ENCODE results near the gene ACTG1.
"Not testable (repeated sequence)": the region's sequence is repeated elsewhere in the genome, so short reads cannot be mapped to it uniquely, and the experiment has no call there.

The ACTG1 gene

DNA sequence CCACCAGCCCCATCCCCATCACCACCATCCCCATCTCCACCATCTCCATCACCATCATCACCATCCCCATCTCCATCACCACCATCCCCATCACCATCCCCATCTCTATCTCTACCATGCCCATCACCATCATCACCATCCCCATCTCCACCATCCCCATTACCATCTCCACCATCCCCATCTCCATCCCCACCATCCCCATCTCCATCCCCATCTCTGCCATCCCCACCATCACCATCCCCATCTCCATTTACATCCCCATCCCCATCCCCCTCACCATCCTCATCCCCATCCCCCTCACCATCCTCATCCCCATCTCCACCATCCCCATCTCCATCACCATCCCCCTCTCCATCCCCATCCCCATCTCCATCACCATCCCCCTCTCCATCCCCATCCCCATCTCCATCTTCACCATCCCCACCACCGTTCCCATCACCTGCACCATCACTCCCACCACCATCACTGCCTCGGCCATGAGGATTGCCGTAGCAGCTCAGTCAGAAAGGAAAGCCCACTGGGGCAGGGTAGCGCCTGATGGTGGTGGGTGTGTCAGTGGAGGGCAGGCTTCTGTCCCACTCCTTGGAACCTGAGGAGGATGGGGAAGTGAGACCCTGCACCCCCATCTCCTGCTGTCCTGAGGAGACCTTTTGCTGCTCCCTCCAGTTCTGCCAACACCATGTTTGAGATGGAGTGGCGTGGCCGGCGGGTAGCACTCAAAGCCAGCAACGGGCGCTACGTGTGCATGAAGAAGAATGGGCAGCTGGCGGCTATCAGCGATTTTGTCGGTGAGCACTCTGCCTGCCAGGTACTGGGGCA is 23.1 kb upstream of the ACTG1 start:
- H3K4me3 ChIP-seq (ENCODE audit: low read depth, low read length), result no peak overlapping the region
- TF ChIP-seq, protein P1, sequence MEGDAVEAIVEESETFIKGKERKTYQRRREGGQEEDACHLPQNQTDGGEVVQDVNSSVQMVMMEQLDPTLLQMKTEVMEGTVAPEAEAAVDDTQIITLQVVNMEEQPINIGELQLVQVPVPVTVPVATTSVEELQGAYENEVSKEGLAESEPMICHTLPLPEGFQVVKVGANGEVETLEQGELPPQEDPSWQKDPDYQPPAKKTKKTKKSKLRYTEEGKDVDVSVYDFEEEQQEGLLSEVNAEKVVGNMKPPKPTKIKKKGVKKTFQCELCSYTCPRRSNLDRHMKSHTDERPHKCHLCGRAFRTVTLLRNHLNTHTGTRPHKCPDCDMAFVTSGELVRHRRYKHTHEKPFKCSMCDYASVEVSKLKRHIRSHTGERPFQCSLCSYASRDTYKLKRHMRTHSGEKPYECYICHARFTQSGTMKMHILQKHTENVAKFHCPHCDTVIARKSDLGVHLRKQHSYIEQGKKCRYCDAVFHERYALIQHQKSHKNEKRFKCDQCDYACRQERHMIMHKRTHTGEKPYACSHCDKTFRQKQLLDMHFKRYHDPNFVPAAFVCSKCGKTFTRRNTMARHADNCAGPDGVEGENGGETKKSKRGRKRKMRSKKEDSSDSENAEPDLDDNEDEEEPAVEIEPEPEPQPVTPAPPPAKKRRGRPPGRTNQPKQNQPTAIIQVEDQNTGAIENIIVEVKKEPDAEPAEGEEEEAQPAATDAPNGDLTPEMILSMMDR (IDR thresholded peaks at IDR 0.05; ENCODE audit: control insufficient read depth, extremely low read depth, insufficient read depth), result no peak
- DNase-seq (ENCODE audit: low read depth), result no peak

DNA sequence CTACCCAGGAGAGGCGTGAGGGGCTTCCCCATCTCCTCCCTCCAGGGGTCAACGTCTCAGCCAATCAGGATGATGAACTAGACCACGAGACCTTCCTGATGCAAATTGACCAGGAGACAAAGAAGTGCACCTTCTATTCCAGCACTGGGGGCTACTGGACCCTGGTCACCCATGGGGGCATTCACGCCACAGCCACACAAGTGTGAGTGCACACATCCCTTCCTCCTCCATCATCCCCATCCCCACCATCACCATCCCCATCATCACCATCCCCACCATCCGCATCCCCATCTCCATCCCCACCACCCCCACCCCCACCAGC is 22.4 kb upstream of the ACTG1 start:
- TF ChIP-seq, protein P1 (IDR thresholded peaks at IDR 0.05; ENCODE audit: control insufficient read depth, extremely low read depth, insufficient read depth), result no peak
- DNase-seq (ENCODE audit: low read depth), result no peak

DNA sequence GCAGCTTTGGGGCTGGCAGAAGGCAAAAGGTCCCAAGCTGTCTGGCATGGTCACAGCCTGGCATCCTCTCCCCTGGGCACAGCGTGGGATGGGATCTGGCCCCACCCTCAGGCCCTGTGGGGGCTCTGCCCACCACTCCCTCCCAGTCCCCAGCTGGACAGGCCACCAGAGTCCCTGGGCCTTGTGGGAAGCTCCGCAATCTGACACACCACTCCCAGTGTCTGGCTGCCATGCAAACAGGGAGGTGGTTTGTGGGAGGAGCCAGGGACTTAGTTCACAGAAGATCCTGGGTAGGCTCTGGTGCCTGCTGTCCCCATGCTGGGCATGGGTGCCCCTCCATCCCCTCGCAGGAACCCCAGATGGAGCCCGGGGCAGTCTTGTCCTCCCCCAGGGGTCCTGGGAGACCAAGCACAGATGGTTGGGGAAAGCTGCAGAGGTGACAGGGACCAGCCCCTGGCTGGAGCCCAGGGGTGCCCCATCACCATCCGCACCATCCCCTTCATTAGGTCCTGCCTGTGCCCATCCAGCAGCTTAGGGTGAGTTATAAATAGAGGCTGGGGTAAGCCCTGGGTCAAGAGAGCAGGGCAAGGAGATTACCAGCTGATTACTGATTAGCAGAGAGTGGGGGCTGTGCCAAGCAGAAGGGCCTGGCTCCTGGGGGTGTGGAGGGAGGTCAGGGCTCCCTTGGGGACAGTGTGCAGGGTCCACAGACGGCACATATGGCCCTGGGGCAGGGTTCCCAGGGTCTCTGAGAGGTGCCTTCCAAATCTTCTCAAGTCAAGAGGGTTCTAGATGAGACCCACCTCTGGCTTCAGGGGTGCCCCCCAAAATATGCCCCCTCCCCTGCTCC is 21.8 kb upstream of the ACTG1 start:
- DNase-seq (ENCODE audit: low read depth), result no peak
- H3K4me3 ChIP-seq (ENCODE audit: low read depth, low read length), result no peak overlapping the region
- TF ChIP-seq, protein P1 (IDR thresholded peaks at IDR 0.05; ENCODE audit: control insufficient read depth, extremely low read depth, insufficient read depth), result no peak

More for the DNA sequence above, 22.4 kb upstream of the ACTG1 start:
- H3K4me3 ChIP-seq (ENCODE audit: low read depth, low read length), result no peak overlapping the region

DNA sequence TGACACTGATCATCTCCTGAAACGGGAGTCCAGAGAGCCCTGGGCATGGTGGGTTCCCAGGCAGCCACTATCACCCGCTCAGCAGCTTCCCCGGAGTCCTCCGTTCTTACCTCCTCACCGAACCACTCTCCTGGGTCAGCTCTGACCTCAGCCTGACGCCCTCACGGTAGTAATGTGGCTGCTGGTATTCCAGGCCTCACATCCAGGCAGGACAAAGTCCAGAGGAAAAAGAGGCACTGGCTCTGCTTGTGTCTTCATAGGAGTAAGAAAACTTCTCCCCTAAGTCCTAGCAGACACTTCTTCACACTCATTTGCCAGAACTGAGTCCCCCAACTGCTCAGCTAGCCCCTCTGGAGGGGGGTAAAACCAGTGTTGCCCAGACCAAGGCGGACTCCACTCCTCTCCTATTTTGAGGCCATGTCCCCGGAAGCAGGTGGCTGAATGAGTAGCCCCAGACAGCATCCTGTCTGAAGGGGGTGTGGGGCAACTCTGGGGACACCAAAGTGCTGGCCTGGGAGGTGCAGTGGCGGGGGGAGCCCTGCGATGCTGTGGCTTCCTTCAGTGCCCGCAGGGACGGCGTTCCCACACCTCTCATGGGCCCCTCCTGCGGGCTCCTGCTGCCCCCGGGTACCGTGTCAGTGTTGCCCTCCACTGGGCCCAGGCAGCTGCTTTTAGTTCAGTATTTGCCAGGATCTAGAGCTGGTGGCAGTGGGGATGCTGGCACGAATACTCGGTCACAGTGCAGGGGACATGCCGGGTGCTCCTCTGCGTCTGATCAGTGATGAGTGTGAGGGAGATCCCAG is 20.9 kb upstream of the ACTG1 start:
- no peak for DNase-seq (ENCODE audit: low read depth)
- TF ChIP-seq, protein P1 (IDR thresholded peaks at IDR 0.05; ENCODE audit: control insufficient read depth, extremely low read depth, insufficient read depth), result no peak
- H3K4me3 ChIP-seq (ENCODE audit: low read depth, low read length), result no peak overlapping the region

DNA sequence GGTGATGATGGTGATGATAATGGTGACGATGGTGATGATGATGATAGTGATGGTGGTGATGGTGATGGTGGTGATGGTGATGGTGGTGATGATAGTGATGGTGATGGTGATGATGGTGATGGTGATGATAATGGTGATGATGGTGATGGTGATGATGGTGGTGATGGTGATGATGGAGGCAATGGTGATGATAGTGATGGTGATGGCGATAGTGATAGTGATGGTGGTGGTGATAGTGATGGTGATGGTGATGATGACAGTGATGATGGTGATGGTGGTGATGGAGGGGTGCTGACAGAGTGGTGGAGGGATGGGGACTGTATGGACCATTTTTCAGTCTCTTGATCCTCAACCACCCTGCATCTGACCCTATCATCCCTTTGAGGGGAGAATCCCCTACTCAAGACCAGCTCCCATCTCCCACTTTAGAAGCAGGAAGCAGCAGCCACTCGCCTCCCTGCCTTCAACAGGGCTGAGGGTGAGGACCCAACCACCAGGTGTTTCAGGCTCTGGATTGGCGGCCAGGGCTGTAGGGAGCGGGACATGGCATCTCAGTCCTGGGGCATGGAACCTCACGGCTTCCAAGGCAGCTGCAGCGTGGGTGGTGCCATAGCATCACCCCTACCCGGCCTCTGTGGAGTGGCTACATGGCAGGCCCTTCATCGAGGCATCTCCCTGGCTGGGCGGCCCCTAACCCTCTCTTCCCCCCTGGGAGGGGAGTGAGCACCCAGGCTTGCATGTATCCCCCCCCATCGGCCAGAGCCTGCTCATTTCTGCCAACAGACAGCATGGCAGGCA is 20.1 kb upstream of the ACTG1 start:
- H3K4me3 ChIP-seq (ENCODE audit: low read depth, low read length), result no peak overlapping the region
- TF ChIP-seq, protein P1 (IDR thresholded peaks at IDR 0.05; ENCODE audit: control insufficient read depth, extremely low read depth, insufficient read depth), result no peak
- no peak for DNase-seq (ENCODE audit: low read depth)

DNA sequence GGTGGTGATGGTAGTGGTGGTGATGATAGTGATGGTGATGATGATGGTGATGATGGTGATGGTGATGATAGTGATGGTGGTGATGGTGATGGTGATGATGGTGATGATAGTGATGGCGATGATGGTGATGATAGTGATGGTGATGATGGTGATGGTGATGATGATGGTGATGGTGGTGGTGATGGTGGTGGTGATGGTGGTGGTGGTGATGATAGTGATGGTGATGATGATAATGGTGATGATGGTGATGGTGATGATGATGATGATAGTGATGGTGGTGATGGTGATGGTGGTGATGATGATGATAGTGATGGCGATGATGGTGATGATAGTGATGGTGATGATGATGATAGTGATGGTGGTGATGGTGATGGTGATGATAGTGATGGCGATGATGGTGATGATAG is 19.4 kb upstream of the ACTG1 start:
- not testable (repeated sequence) for DNase-seq (ENCODE audit: low read depth); H3K4me3 ChIP-seq (ENCODE audit: low read depth, low read length)

DNA sequence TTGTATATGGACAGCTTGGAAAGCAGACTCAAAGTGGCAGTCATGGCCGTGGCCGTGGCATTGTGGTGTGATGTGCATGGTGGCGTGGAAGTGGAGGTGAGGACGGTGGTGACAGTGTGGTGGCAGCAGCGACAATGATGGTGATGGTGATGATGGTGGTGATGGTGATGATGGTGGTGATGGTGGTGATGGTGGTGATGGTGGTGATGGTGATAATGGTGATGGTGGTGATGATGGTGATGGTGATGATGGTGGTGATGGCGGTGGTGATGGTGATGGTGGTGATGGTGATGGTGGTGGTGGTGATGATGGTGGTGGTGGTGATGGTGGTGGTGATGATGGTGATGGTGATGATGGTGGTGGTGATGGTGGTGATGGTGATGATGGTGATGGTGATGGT is 18.4 kb upstream of the ACTG1 start:
- not testable (repeated sequence) for H3K4me3 ChIP-seq (ENCODE audit: low read depth, low read length); DNase-seq (ENCODE audit: low read depth)
